Hepatocyte (in vitro differentiated cells): ENCODE results near the gene VENTX.

Experiments
- CTCF ChIP-seq: fragments of 200-600 bp; sonication (generic); IDR thresholded peaks from 2 replicates; pipeline ENCODE4 v1.5.1; 2016; ENCODE audit warnings: antibody characterized with exemption, mild to moderate bottlenecking; ENCODE audit not compliant: poor library complexity
- EZH2 ChIP-seq: fragments of 200-600 bp; sonication (generic); IDR thresholded peaks from 2 replicates; pipeline ENCODE4 v1.6.1; 2016; ENCODE audit warnings: antibody characterized with exemption, mild to moderate bottlenecking, borderline replicate concordance

GRCh38 chr10:133219782-133220181 is 17.9 kb upstream of the VENTX start:
- TF ChIP-seq EZH2 (no peak), CTCF (no peak)
